ENCODE measurements around the gene TNPO1.

DNA sequence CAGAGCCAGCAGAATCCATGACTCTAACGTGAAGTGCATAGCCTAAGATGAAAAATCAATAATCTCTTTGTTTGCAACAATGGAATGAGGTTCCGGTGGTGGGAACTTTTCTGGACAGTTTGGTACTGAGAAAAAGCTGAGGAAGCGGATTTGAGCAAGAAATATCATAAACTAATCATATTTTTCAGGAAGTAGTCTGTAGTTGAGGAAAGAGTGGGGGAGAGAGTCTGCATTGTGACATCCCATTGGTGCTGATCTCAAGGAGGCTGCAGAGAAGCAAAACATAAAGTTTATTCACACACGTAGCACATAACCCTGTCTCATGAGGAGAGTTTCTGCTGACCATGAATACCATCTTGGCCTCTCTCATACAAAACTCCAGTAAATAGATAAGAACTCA lies 123.6 kb downstream of the TNPO1 start:
- TF ChIP-seq, protein P1, sequence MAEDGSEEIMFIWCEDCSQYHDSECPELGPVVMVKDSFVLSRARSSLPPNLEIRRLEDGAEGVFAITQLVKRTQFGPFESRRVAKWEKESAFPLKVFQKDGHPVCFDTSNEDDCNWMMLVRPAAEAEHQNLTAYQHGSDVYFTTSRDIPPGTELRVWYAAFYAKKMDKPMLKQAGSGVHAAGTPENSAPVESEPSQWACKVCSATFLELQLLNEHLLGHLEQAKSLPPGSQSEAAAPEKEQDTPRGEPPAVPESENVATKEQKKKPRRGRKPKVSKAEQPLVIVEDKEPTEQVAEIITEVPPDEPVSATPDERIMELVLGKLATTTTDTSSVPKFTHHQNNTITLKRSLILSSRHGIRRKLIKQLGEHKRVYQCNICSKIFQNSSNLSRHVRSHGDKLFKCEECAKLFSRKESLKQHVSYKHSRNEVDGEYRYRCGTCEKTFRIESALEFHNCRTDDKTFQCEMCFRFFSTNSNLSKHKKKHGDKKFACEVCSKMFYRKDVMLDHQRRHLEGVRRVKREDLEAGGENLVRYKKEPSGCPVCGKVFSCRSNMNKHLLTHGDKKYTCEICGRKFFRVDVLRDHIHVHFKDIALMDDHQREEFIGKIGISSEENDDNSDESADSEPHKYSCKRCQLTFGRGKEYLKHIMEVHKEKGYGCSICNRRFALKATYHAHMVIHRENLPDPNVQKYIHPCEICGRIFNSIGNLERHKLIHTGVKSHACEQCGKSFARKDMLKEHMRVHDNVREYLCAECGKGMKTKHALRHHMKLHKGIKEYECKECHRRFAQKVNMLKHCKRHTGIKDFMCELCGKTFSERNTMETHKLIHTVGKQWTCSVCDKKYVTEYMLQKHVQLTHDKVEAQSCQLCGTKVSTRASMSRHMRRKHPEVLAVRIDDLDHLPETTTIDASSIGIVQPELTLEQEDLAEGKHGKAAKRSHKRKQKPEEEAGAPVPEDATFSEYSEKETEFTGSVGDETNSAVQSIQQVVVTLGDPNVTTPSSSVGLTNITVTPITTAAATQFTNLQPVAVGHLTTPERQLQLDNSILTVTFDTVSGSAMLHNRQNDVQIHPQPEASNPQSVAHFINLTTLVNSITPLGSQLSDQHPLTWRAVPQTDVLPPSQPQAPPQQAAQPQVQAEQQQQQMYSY (CRISPR knock-in tag; IDR thresholded peaks at IDR 0.05) = no peak
- TF ChIP-seq HDAC2 (IDR thresholded peaks at IDR 0.05) (no peak), ZBED1 (IDR thresholded peaks at IDR 0.05; ENCODE audit: borderline replicate concordance) (no peak), KAT2A (conservative IDR thresholded peaks at IDR 0.05; ENCODE audit: control insufficient read depth, low read depth, low read length) (no peak), RCOR1 (conservative IDR thresholded peaks at IDR 0.05; ENCODE audit: low read depth, low read length) (no peak), TAF1 (IDR thresholded peaks at IDR 0.05; ENCODE audit: borderline replicate concordance, low read depth, low read length) (no peak), SPI1 (IDR thresholded peaks at IDR 0.05; ENCODE audit: borderline replicate concordance, insufficient read depth, low read depth, low read length) (no peak)
- TF ChIP-seq, protein P2, sequence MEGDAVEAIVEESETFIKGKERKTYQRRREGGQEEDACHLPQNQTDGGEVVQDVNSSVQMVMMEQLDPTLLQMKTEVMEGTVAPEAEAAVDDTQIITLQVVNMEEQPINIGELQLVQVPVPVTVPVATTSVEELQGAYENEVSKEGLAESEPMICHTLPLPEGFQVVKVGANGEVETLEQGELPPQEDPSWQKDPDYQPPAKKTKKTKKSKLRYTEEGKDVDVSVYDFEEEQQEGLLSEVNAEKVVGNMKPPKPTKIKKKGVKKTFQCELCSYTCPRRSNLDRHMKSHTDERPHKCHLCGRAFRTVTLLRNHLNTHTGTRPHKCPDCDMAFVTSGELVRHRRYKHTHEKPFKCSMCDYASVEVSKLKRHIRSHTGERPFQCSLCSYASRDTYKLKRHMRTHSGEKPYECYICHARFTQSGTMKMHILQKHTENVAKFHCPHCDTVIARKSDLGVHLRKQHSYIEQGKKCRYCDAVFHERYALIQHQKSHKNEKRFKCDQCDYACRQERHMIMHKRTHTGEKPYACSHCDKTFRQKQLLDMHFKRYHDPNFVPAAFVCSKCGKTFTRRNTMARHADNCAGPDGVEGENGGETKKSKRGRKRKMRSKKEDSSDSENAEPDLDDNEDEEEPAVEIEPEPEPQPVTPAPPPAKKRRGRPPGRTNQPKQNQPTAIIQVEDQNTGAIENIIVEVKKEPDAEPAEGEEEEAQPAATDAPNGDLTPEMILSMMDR (IDR thresholded peaks at IDR 0.05 in 2 of 3, conservative IDR thresholded peaks at IDR 0.05 in 1 of 3; ENCODE audit: control insufficient read depth in 2 of 3, extremely low read depth in 1 of 3, insufficient read depth in 1 of 3, low read depth in 3 of 3, low read length in 3 of 3) = no peak
- TF ChIP-seq, protein P3, sequence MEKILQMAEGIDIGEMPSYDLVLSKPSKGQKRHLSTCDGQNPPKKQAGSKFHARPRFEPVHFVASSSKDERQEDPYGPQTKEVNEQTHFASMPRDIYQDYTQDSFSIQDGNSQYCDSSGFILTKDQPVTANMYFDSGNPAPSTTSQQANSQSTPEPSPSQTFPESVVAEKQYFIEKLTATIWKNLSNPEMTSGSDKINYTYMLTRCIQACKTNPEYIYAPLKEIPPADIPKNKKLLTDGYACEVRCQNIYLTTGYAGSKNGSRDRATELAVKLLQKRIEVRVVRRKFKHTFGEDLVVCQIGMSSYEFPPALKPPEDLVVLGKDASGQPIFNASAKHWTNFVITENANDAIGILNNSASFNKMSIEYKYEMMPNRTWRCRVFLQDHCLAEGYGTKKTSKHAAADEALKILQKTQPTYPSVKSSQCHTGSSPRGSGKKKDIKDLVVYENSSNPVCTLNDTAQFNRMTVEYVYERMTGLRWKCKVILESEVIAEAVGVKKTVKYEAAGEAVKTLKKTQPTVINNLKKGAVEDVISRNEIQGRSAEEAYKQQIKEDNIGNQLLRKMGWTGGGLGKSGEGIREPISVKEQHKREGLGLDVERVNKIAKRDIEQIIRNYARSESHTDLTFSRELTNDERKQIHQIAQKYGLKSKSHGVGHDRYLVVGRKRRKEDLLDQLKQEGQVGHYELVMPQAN (conservative IDR thresholded peaks at IDR 0.05) = no peak

Data from GM12878 (cell line).